Smooth muscle cell (in vitro differentiated cells): ENCODE results near the gene RPS28. TPM values are rescaled to one million over a fixed set of nuclear protein-coding genes. Genes with fewer than 3 reads are reported as not detected.
"Not testable (repeated sequence)": the region's sequence is repeated elsewhere in the genome, so short reads cannot be mapped to it uniquely, and the experiment has no call there.

ENCODE experiments used
- DNase-seq: peaks from one replicate; lab custom pipeline; 2025; ENCODE audit not compliant: unreplicated experiment; lab: John Stamatoyannopoulos, UW
- H2AFZ ChIP-seq: fragments of 200-600 bp; sonication (generic); 2 replicates; pipeline ENCODE4 v1.6.0; 2016; ENCODE audit warnings: antibody characterized with exemption, low read depth, mild to moderate bottlenecking
- H3F3A ChIP-seq: fragments of 200-600 bp; sonication (generic); 2 replicates; pipeline ENCODE4 v1.6.0; 2017; ENCODE audit warnings: antibody characterized with exemption, low read depth
- H3K27ac ChIP-seq: fragments of 200-600 bp; sonication (generic); 2 replicates; pipeline ENCODE4 v1.5.1; 2016; ENCODE audit warnings: low read depth, mild to moderate bottlenecking
- H3K27me3 ChIP-seq: fragments of 200-600 bp; sonication (generic); 2 replicates; pipeline ENCODE4 v1.6.1; 2016; ENCODE audit warnings: low read depth, mild to moderate bottlenecking
- H3K36me3 ChIP-seq: fragments of 200-600 bp; sonication (generic); 2 replicates; pipeline ENCODE4 v1.5.1; 2016; ENCODE audit warnings: low read depth
- H3K4me1 ChIP-seq: fragments of 200-600 bp; sonication (generic); 2 replicates; pipeline ENCODE4 v1.5.1; 2016; ENCODE audit warnings: low read depth
- H3K4me2 ChIP-seq: fragments of 200-600 bp; sonication (generic); 2 replicates; pipeline ENCODE4 v1.6.0; 2016; ENCODE audit warnings: mild to moderate bottlenecking
- H3K4me3 ChIP-seq: fragments of 200-600 bp; sonication (generic); 2 replicates; pipeline ENCODE4 v1.5.1; 2016; ENCODE audit warnings: mild to moderate bottlenecking
- H3K79me2 ChIP-seq: fragments of 200-600 bp; sonication (generic); 2 replicates; pipeline ENCODE4 v1.6.0; 2016; ENCODE audit warnings: low read depth, mild to moderate bottlenecking
- H3K9ac ChIP-seq: fragments of 200-600 bp; sonication (generic); 2 replicates; pipeline ENCODE4 v1.6.0; 2016; ENCODE audit warnings: low read depth
- H3K9me3 ChIP-seq: fragments of 200-600 bp; sonication (generic); replicated peaks from 2 replicates; pipeline ENCODE4 v1.5.1; 2016; ENCODE audit warnings: low read depth
- H4K20me1 ChIP-seq: fragments of 200-600 bp; sonication (generic); 2 replicates; pipeline ENCODE4 v1.6.0; 2016; ENCODE audit warnings: low read depth
- WGBS: methylation state at CpG from one replicate; pipeline ENCODE4 v1.1.7; 2016; ENCODE audit warnings: low lambda C conversion rate; 5-methylcytosine and 5-hydroxymethylcytosine counted together
- polyA plus RNA-seq: library from polyadenylated mRNA; unstranded; fragments of >200 nt; fragmentation: Nextera tagmentation; extraction: Ambion mirVana; gene quantifications from 2 replicates; pipeline ENCODE4 v1.2.1, GENCODE V29; 2016
- total RNA-seq: library from RNA; depleted of rRNA; stranded (reverse); fragments of >200 nt; gene quantifications from 2 replicates; pipeline ENCODE4 v1.2.3, GENCODE V29; 2014
- TF ChIP-seq, protein P1 (sequence below): fragments of 200-600 bp; sonication (generic); IDR thresholded peaks from 2 replicates; pipeline ENCODE4 v1.5.1; 2017; ENCODE audit warnings: borderline replicate concordance, mild to moderate bottlenecking, antibody characterized with exemption; ENCODE audit not compliant: insufficient read depth, poor library complexity, severe bottlenecking

The RPS28 gene
- total and polyA plus RNA-seq, 2 experiments from 2014 or later: 236 to 574 TPM

DNA sequence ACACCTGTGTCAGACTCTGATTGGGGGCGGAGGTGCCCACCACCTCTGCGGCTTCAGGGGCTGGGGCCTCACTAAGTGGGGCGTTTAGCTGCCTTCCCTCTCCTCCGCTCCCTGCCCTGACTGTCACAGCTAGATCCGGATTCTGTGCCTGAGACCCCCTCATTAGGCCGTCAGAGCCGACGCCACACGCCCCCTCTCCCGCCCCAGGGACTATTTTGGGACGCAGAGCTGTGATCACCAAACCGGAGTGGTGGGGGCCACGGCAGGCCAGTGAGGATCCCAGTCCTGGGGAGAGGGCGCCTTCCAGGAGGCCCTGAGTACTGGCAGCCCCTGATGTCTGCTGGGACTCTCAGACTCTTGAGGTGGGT, 21.0 kb downstream of the RPS28 start:
- Histone ChIP-seq H2AFZ (no peak overlapping the region), H4K20me1 (no peaks in the 10 kb centered on the region), H3K4me3 (peak overlapping the region; percentile 53), H3K4me2 (no peak overlapping the region), H3K9ac (no peak overlapping the region), H3K4me1 (peaks cover 4% of the 10 kb centered on the region), H3K9me3 (no peaks in the 10 kb centered on the region), H3K36me3 (no peaks in the 10 kb centered on the region), H3K27me3 (peaks cover 3% of the 10 kb centered on the region), H3F3A (no peaks in the 10 kb centered on the region), H3K27ac (no peak overlapping the region), H3K79me2 (no peaks in the 10 kb centered on the region)
- TF ChIP-seq, protein P1, sequence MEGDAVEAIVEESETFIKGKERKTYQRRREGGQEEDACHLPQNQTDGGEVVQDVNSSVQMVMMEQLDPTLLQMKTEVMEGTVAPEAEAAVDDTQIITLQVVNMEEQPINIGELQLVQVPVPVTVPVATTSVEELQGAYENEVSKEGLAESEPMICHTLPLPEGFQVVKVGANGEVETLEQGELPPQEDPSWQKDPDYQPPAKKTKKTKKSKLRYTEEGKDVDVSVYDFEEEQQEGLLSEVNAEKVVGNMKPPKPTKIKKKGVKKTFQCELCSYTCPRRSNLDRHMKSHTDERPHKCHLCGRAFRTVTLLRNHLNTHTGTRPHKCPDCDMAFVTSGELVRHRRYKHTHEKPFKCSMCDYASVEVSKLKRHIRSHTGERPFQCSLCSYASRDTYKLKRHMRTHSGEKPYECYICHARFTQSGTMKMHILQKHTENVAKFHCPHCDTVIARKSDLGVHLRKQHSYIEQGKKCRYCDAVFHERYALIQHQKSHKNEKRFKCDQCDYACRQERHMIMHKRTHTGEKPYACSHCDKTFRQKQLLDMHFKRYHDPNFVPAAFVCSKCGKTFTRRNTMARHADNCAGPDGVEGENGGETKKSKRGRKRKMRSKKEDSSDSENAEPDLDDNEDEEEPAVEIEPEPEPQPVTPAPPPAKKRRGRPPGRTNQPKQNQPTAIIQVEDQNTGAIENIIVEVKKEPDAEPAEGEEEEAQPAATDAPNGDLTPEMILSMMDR: no peak
- WGBS: 59% methylated on average over 14 of the region's 14 CpGs
- DNase-seq: no peak

DNA sequence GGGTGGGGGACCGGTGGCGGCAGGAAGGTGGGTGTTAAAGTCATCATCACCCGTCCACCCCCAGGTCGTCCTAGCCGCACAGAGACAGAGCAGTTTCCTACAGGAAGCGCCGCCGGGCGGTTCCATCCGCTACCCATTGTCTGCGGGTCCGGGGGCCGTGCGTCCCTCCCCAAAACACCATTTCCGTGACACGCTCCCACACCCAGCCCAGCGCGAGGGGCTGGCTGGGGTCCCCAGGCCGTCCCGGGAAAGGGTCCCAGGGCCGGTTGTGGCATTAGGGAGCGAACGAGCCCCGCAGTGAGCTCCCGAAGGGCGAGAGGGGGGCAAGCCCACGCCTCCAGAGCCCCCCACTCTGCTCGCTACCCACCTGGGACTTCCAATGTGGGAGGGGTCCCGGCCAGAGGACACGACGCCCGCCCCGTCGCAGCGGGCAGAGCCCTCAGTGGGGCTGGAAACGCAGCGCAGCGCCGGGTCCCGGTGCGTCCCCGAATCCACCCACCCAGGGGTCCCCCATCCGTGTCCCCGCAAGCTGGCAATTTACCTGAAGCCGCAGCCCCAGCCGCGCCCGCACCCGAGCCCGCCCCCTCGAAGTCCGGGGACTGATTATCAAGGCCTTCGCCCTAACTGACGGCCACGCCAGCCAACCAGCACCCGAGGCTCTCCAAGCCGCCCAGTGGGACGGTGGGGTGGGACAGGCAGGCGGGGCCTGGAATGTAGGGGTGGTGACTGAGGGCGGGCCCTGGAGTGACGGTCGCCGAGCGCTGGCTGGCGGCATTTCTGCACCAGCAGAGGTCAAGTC, 21.6 kb downstream of the RPS28 start, which contains the start of gene KANK3:
Gene KANK3, minus strand, starts transcription at position 579 of the 799 bp plus-strand sequence. CDS start 5,434 bp downstream, outside the sequence.
- TF ChIP-seq, protein P1: no peak
- Histone ChIP-seq H3K79me2 (no peaks in the 10 kb centered on the region), H2AFZ (peak within 1 kb of the TSS; percentile 73), H3K9me3 (no peaks in the 10 kb centered on the region), H3K27ac (no peak within 1 kb of the TSS), H3K36me3 (no peaks in the 10 kb centered on the region), H3K4me3 (peak within 1 kb of the TSS; percentile 53), H3K4me2 (peak within 1 kb of the TSS; percentile 84), H3K9ac (no peak within 1 kb of the TSS), H3K27me3 (peaks cover 3% of the 10 kb centered on the region), H4K20me1 (no peaks in the 10 kb centered on the region), H3K4me1 (peaks cover 4% of the 10 kb centered on the region), H3F3A (no peaks in the 10 kb centered on the region)
- WGBS: 11% methylated on average over 39 of the region's 65 CpGs
- DNase-seq: peak; percentile 47

DNA sequence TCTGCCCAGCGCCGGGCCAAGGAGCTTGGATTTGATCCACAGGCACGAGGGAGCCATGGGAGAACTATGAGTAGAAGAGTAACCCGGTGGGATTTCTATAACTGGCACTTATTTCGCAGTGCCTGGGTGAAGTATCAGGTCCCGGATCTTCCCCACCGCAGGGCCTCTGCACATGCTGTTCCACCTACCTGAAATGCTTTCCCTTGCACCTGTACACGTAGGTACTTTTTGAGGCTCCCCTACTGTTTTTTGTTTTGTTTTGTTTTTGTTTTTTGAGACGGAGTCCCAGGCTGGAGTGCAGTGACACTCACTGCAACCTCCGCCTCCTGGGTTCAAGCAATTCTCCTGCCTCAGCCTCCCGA, 22.2 kb downstream of the RPS28 start:
- Histone ChIP-seq H3K4me2 (peak overlapping the region; percentile 84), H3K4me1 (peaks cover 4% of the 10 kb centered on the region), H3K4me3 (peak overlapping the region; percentile 53), H3K9ac (no peak overlapping the region), H4K20me1 (no peaks in the 10 kb centered on the region), H2AFZ (no peak overlapping the region), H3K9me3 (no peaks in the 10 kb centered on the region), H3K27ac (no peak overlapping the region), H3K36me3 (no peaks in the 10 kb centered on the region), H3F3A (no peaks in the 10 kb centered on the region), H3K79me2 (no peaks in the 10 kb centered on the region), H3K27me3 (peaks cover 3% of the 10 kb centered on the region)
- TF ChIP-seq, protein P1: no peak
- WGBS: 52% methylated on average over 11 of the region's 11 CpGs
- DNase-seq: no peak

DNA sequence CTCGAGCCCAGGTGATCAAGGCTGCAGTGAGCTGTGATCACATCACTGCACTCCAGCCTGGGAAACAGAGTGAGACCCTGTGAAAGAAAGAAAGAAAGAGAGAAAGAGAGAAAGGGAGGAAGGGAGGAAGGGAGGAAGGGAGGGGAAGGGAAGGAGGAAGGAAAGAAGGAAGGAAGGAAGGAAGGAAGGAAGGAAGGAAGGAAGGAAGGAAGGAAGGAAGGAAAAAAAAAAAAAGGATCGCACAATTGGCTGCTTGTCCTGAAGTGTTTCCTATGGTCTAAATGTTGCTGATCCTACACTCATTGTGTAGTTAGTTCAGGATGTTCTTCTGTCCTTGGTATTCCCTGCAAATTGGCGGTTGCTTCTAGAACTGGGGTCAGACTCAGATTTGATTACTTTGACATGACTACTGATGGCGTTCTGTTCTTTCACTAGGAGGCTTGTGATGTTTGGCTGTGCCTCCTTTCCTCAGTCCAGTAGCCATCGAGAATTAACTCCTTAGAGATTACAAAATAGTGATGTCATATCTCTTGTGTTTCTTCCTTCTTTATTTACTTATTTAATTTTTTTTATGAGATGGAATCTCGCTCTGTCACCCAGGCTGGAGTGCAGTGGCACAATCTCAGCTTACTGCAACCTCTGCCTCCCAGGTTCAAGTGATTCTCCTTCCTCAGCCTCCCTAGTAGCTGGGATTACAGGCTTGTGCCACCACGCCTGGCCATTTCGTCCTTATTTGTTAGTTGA, 28.5 kb downstream of the RPS28 start:
- not testable (repeated sequence) for H3K4me2 ChIP-seq, H3K9me3 ChIP-seq, H3F3A ChIP-seq, H3K4me1 ChIP-seq, DNase-seq, H3K36me3 ChIP-seq, H2AFZ ChIP-seq, H3K27me3 ChIP-seq, H3K79me2 ChIP-seq, H3K27ac ChIP-seq, H3K9ac ChIP-seq, H4K20me1 ChIP-seq, H3K4me3 ChIP-seq
- 84% methylated on average over 8 of the region's 8 CpGs for WGBS
